Activated CD8-positive, alpha-beta T cell treated with anti-CD3 and anti-CD28 coated beads for 36 hours (primary cell): ENCODE results near the gene MATR3. TPM values are rescaled to one million over a fixed set of nuclear protein-coding genes. Genes with fewer than 3 reads are reported as not detected.

Experiments
- ATAC-seq: fragments of 200-7000 bp; cut with Tn5 transposase; one replicate; pipeline ENCODE4 v1.10.0; 2021; ENCODE audit warnings: mild to moderate bottlenecking, moderate library complexity
- CTCF ChIA-PET: fragments of 350-600 bp; sonication (Branson Sonifier 250); formaldehyde crosslinking; loops from one replicate; lab custom pipeline; 2021; ENCODE audit warnings: antibody characterized with exemption; lab: Charles Lee
- POLR2A ChIA-PET: fragments of 350-600 bp; sonication (Branson Sonifier 250); formaldehyde crosslinking; loops from one replicate; lab custom pipeline; 2021; ENCODE audit warnings: antibody characterized with exemption; lab: Charles Lee
- DNase-seq: peaks from one replicate; pipeline ENCODE4 v3.0.0-alpha.2; 2020
- H3K27ac Mint-ChIP-seq: one replicate; pipeline ENCODE4 v1.8.0; 2021; ENCODE audit warnings: mild to moderate bottlenecking, mixed read lengths
- H3K27me3 Mint-ChIP-seq: one replicate; pipeline ENCODE4 v1.8.0; 2021; ENCODE audit warnings: mixed read lengths
- H3K36me3 Mint-ChIP-seq: one replicate; pipeline ENCODE4 v1.8.0; 2021; ENCODE audit warnings: low read depth, mixed read lengths
- H3K4me1 Mint-ChIP-seq: one replicate; pipeline ENCODE4 v1.8.0; 2021; ENCODE audit warnings: low read depth, mixed read lengths
- H3K4me3 Mint-ChIP-seq: one replicate; pipeline ENCODE4 v1.8.0; 2021; ENCODE audit warnings: mild to moderate bottlenecking, moderate library complexity, mixed read lengths
- H3K9me3 Mint-ChIP-seq: one replicate; pipeline ENCODE4 v1.8.0; 2021; ENCODE audit warnings: mixed read lengths
- intact Hi-C: fragments of 100-400 bp; cut with micrococcal nuclease; formaldehyde crosslinking; loops from one replicate; pipeline ENCODE4 v1.10.0; 2022
- total RNA-seq, 2 experiments: library from RNA; stranded (reverse); gene quantifications; one replicate each; pipeline ENCODE4 v1.2.3, GENCODE V29; 2021
- TF ChIP-seq, protein P1 (sequence below): fragments of 200-600 bp; IDR thresholded peaks from one replicate; pipeline ENCODE4 v1.8.0; 2022; ENCODE audit warnings: antibody characterized with exemption, mild to moderate bottlenecking

Gene MATR3
- total RNA-seq, 2 experiments from 2014 or later: 181 to 209 TPM

DNA sequence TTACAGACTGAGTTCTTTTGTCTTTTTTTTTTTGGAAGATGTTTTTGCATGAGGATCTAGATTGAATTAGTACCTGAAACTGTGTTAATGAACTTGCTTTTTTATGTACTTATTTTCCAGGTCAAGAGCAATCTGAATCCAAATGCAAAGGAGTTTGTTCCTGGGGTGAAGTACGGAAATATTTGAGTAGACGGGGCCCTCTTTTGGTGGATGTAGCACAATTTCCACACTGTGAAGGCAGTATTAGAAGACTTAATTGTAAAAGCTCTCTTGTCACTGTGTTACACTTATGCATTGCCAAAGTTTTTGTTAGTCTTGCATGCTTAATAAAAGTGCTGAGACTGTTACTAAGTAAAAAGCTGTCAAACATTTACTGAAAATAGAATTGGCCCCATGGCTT is 75.1 kb downstream of the MATR3 start:
- Mint-ChIP-seq H3K27ac (no peak overlapping the region), H3K4me1 (peaks cover 19% of the 10 kb centered on the region), H3K4me3 (no peak overlapping the region), H3K27me3 (no peaks in the 10 kb centered on the region), H3K36me3 (peaks cover 39% of the 10 kb centered on the region), H3K9me3 (no peaks in the 10 kb centered on the region)
- intact Hi-C loops: no loop called here
- TF ChIP-seq, protein P1, sequence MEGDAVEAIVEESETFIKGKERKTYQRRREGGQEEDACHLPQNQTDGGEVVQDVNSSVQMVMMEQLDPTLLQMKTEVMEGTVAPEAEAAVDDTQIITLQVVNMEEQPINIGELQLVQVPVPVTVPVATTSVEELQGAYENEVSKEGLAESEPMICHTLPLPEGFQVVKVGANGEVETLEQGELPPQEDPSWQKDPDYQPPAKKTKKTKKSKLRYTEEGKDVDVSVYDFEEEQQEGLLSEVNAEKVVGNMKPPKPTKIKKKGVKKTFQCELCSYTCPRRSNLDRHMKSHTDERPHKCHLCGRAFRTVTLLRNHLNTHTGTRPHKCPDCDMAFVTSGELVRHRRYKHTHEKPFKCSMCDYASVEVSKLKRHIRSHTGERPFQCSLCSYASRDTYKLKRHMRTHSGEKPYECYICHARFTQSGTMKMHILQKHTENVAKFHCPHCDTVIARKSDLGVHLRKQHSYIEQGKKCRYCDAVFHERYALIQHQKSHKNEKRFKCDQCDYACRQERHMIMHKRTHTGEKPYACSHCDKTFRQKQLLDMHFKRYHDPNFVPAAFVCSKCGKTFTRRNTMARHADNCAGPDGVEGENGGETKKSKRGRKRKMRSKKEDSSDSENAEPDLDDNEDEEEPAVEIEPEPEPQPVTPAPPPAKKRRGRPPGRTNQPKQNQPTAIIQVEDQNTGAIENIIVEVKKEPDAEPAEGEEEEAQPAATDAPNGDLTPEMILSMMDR: no peak
- ATAC-seq: no peak
- ChIA-PET CTCF (interaction anchor here (0.8 to 2.1 kb wide), 4 partner anchors 24 to 82 kb away, joined by 3 to 8 read pairs (median 4); partner anchors contain the start of gene PAIP2), POLR2A (interaction anchor here (1.4 kb wide), 1 partner anchor 22 kb away, joined by 4 read pairs; no protein-coding TSS in a partner anchor)
- no peak for DNase-seq

DNA sequence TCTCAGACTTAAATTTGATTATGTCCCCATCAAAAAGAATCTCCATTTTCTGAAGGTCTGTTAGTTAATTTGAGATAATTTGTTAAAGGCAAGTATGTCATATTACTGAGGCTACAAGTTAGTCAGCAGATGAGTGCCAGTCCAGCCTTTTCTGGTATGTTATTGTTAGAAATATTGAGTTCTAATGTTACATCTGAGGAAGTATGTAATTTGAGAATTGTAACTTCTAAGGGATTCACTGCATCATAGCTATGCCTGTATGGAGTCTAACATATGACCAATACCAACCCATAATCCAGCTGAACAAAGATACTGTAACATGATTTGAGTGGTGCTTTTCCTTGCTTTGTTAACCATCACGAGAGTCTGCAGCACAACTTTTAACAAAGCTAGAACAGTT is 75.6 kb downstream of the MATR3 start:
- H3K9me3 Mint-ChIP-seq: no peaks in the 10 kb centered on the region

DNA sequence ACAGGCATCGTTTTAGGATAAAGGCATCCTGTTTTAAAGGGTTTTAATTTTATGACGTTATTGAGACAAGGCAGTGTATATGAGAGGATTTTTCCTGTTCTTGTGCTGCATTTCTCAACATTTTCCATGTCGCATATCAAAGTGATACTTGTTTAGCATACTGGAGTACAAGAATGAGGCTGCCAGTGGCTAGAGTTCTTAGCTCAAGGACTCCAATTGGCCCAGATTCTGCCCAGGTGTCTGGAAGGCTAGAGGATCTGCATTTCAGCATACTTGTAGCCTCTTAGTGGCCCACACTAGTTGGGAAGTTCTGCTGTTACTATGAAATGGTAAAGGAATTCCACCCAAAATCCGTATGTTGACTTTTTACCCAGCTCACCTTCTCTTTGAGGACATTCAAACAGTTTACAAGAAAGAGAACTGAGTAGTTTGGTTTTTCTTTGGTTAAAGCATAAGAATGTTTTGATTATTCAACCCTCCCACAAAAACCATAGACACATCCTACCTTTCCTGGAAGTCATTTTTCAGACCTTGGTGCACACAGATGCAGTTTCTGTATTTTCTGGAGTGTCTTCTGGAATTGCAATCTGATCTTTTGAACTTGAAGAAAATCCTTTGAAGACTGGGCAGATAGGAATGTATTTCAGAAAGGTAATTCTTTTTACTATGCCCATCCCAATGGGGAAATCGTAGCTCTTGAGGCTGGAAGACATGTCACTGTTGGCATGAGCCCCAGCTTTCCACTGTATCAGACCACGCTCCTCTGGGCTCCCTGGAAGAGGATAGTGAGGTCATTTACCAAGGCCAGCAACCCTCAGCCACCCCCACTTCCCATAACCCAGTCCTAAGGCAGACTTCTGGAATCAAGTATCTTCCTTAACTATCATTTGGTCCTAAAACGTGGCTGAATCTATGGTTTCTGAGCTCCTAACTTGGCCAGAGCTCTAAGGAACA is 78.2 kb downstream of the MATR3 start:
- Mint-ChIP-seq H3K27ac (peak overlapping the region; percentile 22), H3K4me3 (no peak overlapping the region), H3K27me3 (no peaks in the 10 kb centered on the region), H3K4me1 (peaks cover 14% of the 10 kb centered on the region), H3K9me3 (no peaks in the 10 kb centered on the region), H3K36me3 (peaks cover 16% of the 10 kb centered on the region)
- ATAC-seq (no peak), DNase-seq (no peak)
- ChIA-PET CTCF (interaction anchor here (1.0 to 1.5 kb wide), 3 partner anchors 14 to 30 kb away, joined by 3 to 5 read pairs (median 4); partner anchors contain the start of gene PAIP2), POLR2A (interaction anchor here (0.6 kb wide), 2 partner anchors 174 to 827 kb away, joined by 3 read pairs; no protein-coding TSS in a partner anchor)
- intact Hi-C loops: no loop called here
- TF ChIP-seq, protein P1: no peak

More for the DNA sequence above, 75.6 kb downstream of the MATR3 start:
- H3K27ac Mint-ChIP-seq: no peak overlapping the region
- DNase-seq: no peak
- ATAC-seq: no peak
- TF ChIP-seq, protein P1: no peak
- ChIA-PET CTCF (interaction anchor here (1.0 to 2.1 kb wide), 4 partner anchors 11 to 80 kb away, joined by 3 to 8 read pairs (median 4); partner anchors contain the start of gene PAIP2), POLR2A (interaction anchor here (1.4 kb wide), 1 partner anchor 22 kb away, joined by 4 read pairs; no protein-coding TSS in a partner anchor)
- H3K36me3 Mint-ChIP-seq: peaks cover 34% of the 10 kb centered on the region
- intact Hi-C loops: no loop called here
- H3K27me3 Mint-ChIP-seq: no peaks in the 10 kb centered on the region
- peaks cover 14% of the 10 kb centered on the region for H3K4me1 Mint-ChIP-seq
- H3K4me3 Mint-ChIP-seq: no peak overlapping the region

DNA sequence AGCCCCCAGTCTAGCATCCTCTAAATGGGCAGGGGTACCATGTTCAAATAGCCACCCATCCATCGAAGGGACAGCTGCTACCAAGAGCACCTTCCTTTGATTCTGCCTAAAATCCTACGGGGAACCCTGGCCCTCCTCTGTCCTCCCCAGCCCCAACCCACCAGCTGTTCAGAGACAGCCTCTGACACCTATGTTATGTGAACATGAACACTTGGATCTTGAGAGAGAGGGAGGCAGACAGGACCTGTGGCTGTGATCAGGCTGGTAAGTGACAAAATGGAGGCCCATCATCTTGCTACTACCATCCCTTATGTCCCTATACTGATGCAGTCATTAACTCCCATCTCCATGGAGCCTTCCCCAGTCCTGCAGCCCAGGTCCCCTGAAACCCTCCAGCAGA is 81.4 kb downstream of the MATR3 start:
- intact Hi-C loops: no loop called here
- TF ChIP-seq, protein P1: no peak
- DNase-seq (no peak), ATAC-seq (peak; percentile 25)
- H3K4me1 Mint-ChIP-seq: peaks cover 14% of the 10 kb centered on the region
- no peak overlapping the region for H3K4me3 Mint-ChIP-seq
- peaks cover 8% of the 10 kb centered on the region for H3K36me3 Mint-ChIP-seq
- H3K9me3 Mint-ChIP-seq: no peaks in the 10 kb centered on the region
- POLR2A ChIA-PET: interaction anchor here (0.8 to 1.2 kb wide), 2 partner anchors 10 to 13 kb away, joined by 3 read pairs; no protein-coding TSS in a partner anchor
- no peak overlapping the region for H3K27ac Mint-ChIP-seq
- CTCF ChIA-PET: interaction anchor here (0.8 to 1.3 kb wide), 3 partner anchors 12 to 265 kb away, joined by 3 to 6 read pairs (median 3); no protein-coding TSS in a partner anchor
- H3K27me3 Mint-ChIP-seq: no peaks in the 10 kb centered on the region
